Neural cell (in vitro differentiated cells): ENCODE data around the gene LEUTX. TPM values are rescaled to one million over a fixed set of nuclear protein-coding genes. Genes with fewer than 3 reads are reported as not detected.

ENCODE experiments used
- H2AFZ ChIP-seq: fragments of 200-600, 300-800 bp; sonication (generic), shearing (Covaris generic); 2 replicates; pipeline ENCODE4 v1.6.0; 2014; ENCODE audit warnings: low read depth, mild to moderate bottlenecking, antibody characterized with exemption, low read length, moderate library complexity
- H3F3A ChIP-seq: fragments of 200-600 bp; shearing (Covaris generic); 2 replicates; pipeline ENCODE4 v1.6.1; 2016; ENCODE audit warnings: mild to moderate bottlenecking, moderate library complexity, mixed read lengths, antibody characterized with exemption, low read length; ENCODE audit not compliant: insufficient read depth, poor library complexity, severe bottlenecking
- H3K27ac ChIP-seq: fragments of 200-600, 300-800 bp; sonication (generic), shearing (Covaris generic); 2 replicates; pipeline ENCODE4 v1.5.1; 2014; ENCODE audit warnings: mild to moderate bottlenecking, low read length, moderate library complexity
- H3K27me3 ChIP-seq: fragments of 300-800, 200-600 bp; sonication (generic), shearing (Covaris generic); 2 replicates; pipeline ENCODE4 v1.6.0; 2014; ENCODE audit warnings: mild to moderate bottlenecking, low read depth, low read length, moderate library complexity; ENCODE audit not compliant: insufficient read depth
- H3K36me3 ChIP-seq: fragments of 300-800, 200-600 bp; sonication (generic), shearing (Covaris generic); 2 replicates; pipeline ENCODE4 v1.5.1; 2014; ENCODE audit warnings: mild to moderate bottlenecking, antibody characterized with exemption, low read length, moderate library complexity; ENCODE audit not compliant: insufficient read depth
- H3K4me2 ChIP-seq: fragments of 300-800, 200-600 bp; sonication (generic), shearing (Covaris generic); 2 replicates; pipeline ENCODE4 v1.6.0; 2014; ENCODE audit warnings: mild to moderate bottlenecking, low read length
- H3K4me3 ChIP-seq: fragments of 300-800, 200-600 bp; sonication (generic), shearing (Covaris generic); 2 replicates; pipeline ENCODE4 v1.5.1; 2014; ENCODE audit warnings: mild to moderate bottlenecking, low read length, moderate library complexity
- H3K79me2 ChIP-seq: fragments of 200-600 bp; shearing (Covaris generic); replicated peaks from 2 replicates; pipeline ENCODE4 v1.6.0; 2014; ENCODE audit warnings: mild to moderate bottlenecking, low read length, moderate library complexity; ENCODE audit not compliant: insufficient read depth
- H3K9ac ChIP-seq: fragments of 300-800, 200-600 bp; sonication (generic), shearing (Covaris generic); 2 replicates; pipeline ENCODE4 v1.6.1; 2016; ENCODE audit warnings: mild to moderate bottlenecking, low read length, mixed read lengths
- H3K9me2 ChIP-seq: fragments of 200-600 bp; shearing (Covaris generic); 2 replicates; pipeline ENCODE4 v1.6.1; 2016; ENCODE audit warnings: mild to moderate bottlenecking, low read length, mixed read lengths; ENCODE audit not compliant: insufficient read depth
- H3K9me3 ChIP-seq: fragments of 200-600, 300-800 bp; sonication (generic), shearing (Covaris generic); 2 replicates; pipeline ENCODE4 v1.6.1; 2016; ENCODE audit warnings: mild to moderate bottlenecking, mixed run types, low read length, moderate library complexity, mixed read lengths
- H4K20me1 ChIP-seq: fragments of 200-600 bp; shearing (Covaris generic); 2 replicates; pipeline ENCODE4 v1.6.1; 2016; ENCODE audit warnings: mild to moderate bottlenecking, mixed run types; ENCODE audit not compliant: insufficient read depth
- EP300 ChIP-seq: fragments of 450-650 bp; conservative IDR thresholded peaks from 2 replicates; pipeline ENCODE4 v1.6.1; 2014; ENCODE audit warnings: antibody characterized with exemption, mild to moderate bottlenecking, moderate library complexity; ENCODE audit not compliant: poor library complexity, severe bottlenecking
- EZH2 ChIP-seq: fragments of 200-600, 300-800 bp; shearing (Covaris generic), sonication (generic); IDR thresholded peaks from 2 replicates; pipeline ENCODE4 v1.6.1; 2014; ENCODE audit warnings: antibody characterized with exemption, low read length, borderline replicate concordance, mild to moderate bottlenecking; ENCODE audit not compliant: insufficient read depth, poor library complexity, severe bottlenecking
- MXI1 ChIP-seq: fragments of 450-650 bp; conservative IDR thresholded peaks from 2 replicates; pipeline ENCODE4 v1.6.1; 2014; ENCODE audit warnings: antibody characterized with exemption, mild to moderate bottlenecking; ENCODE audit not compliant: poor library complexity, severe bottlenecking
- POLR2AphosphoS5 ChIP-seq: IDR thresholded peaks from 2 replicates; pipeline ENCODE4 v1.6.1; 2012
- RAD21 ChIP-seq: fragments of 450-650 bp; conservative IDR thresholded peaks from 2 replicates; pipeline ENCODE4 v1.6.1; 2014; ENCODE audit warnings: antibody characterized with exemption, mild to moderate bottlenecking, moderate library complexity
- SMC3 ChIP-seq: fragments of 450-650 bp; conservative IDR thresholded peaks from 2 replicates; pipeline ENCODE4 v1.6.1; 2014; ENCODE audit warnings: antibody characterized with exemption, mild to moderate bottlenecking, moderate library complexity; ENCODE audit not compliant: poor library complexity
- TAF1 ChIP-seq: IDR thresholded peaks from 2 replicates; pipeline ENCODE4 v1.6.1; 2012; ENCODE audit warnings: low read depth
- polyA plus RNA-seq: library from polyadenylated mRNA; depleted of rRNA; stranded (reverse); fragments of >200 nt; gene quantifications from 2 replicates; pipeline ENCODE4 v1.2.3, GENCODE V29; 2014
- TF ChIP-seq, protein P1 (sequence below): IDR thresholded peaks from 2 replicates; pipeline ENCODE4 v1.6.1; 2012; ENCODE audit warnings: borderline replicate concordance
- TF ChIP-seq, protein P2 (sequence below): fragments of 450-650 bp; IDR thresholded peaks from 2 replicates; pipeline ENCODE4 v1.5.1; 2014; ENCODE audit warnings: antibody characterized with exemption, mild to moderate bottlenecking, moderate library complexity; ENCODE audit not compliant: poor library complexity, severe bottlenecking

LEUTX gene
- polyA plus RNA-seq, 1 donor from 2014 or later = not detected

GRCh38 chr19:39752390-39752789, 26.3 kb upstream of the LEUTX start:
- Histone ChIP-seq H3K79me2 (no peaks in the 10 kb centered on the region), H4K20me1 (no peaks in the 10 kb centered on the region), H3K36me3 (no peaks in the 10 kb centered on the region), H3K4me3 (no peak overlapping the region), H3K4me2 (no peak overlapping the region), H3K27me3 (no peaks in the 10 kb centered on the region), H3K9me2 (no peaks in the 10 kb centered on the region), H3K9me3 (no peaks in the 10 kb centered on the region), H2AFZ (no peak overlapping the region), H3K27ac (no peak overlapping the region), H3F3A (no peaks in the 10 kb centered on the region), H3K9ac (no peak overlapping the region)
- TF ChIP-seq SMC3 = no peak
- TF ChIP-seq, protein P1, sequence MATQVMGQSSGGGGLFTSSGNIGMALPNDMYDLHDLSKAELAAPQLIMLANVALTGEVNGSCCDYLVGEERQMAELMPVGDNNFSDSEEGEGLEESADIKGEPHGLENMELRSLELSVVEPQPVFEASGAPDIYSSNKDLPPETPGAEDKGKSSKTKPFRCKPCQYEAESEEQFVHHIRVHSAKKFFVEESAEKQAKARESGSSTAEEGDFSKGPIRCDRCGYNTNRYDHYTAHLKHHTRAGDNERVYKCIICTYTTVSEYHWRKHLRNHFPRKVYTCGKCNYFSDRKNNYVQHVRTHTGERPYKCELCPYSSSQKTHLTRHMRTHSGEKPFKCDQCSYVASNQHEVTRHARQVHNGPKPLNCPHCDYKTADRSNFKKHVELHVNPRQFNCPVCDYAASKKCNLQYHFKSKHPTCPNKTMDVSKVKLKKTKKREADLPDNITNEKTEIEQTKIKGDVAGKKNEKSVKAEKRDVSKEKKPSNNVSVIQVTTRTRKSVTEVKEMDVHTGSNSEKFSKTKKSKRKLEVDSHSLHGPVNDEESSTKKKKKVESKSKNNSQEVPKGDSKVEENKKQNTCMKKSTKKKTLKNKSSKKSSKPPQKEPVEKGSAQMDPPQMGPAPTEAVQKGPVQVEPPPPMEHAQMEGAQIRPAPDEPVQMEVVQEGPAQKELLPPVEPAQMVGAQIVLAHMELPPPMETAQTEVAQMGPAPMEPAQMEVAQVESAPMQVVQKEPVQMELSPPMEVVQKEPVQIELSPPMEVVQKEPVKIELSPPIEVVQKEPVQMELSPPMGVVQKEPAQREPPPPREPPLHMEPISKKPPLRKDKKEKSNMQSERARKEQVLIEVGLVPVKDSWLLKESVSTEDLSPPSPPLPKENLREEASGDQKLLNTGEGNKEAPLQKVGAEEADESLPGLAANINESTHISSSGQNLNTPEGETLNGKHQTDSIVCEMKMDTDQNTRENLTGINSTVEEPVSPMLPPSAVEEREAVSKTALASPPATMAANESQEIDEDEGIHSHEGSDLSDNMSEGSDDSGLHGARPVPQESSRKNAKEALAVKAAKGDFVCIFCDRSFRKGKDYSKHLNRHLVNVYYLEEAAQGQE = no peak
- TF ChIP-seq, protein P2, sequence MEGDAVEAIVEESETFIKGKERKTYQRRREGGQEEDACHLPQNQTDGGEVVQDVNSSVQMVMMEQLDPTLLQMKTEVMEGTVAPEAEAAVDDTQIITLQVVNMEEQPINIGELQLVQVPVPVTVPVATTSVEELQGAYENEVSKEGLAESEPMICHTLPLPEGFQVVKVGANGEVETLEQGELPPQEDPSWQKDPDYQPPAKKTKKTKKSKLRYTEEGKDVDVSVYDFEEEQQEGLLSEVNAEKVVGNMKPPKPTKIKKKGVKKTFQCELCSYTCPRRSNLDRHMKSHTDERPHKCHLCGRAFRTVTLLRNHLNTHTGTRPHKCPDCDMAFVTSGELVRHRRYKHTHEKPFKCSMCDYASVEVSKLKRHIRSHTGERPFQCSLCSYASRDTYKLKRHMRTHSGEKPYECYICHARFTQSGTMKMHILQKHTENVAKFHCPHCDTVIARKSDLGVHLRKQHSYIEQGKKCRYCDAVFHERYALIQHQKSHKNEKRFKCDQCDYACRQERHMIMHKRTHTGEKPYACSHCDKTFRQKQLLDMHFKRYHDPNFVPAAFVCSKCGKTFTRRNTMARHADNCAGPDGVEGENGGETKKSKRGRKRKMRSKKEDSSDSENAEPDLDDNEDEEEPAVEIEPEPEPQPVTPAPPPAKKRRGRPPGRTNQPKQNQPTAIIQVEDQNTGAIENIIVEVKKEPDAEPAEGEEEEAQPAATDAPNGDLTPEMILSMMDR = no peak
- TF ChIP-seq RAD21 = no peak
- no peak for TF ChIP-seq EZH2
- no peak for TF ChIP-seq POLR2AphosphoS5
- no peak for TF ChIP-seq TAF1
- TF ChIP-seq EP300 = no peak

- Histone ChIP-seq H3K79me2 (no peaks in the 10 kb centered on the region), H3K4me2 (no peak overlapping the region), H3K9me2 (no peaks in the 10 kb centered on the region), H3K9ac (no peak overlapping the region), H3K27ac (no peak overlapping the region), H3K4me3 (no peak overlapping the region), H2AFZ (no peak overlapping the region), H3K9me3 (no peaks in the 10 kb centered on the region), H3K27me3 (no peaks in the 10 kb centered on the region), H3F3A (no peaks in the 10 kb centered on the region), H4K20me1 (no peaks in the 10 kb centered on the region), H3K36me3 (no peaks in the 10 kb centered on the region)
- TF ChIP-seq TAF1 (no peak), SMC3 (no peak), MXI1 (no peak), EP300 (no peak), RAD21 (no peak), EZH2 (no peak), POLR2AphosphoS5 (no peak)
- TF ChIP-seq, protein P1 = no peak
- TF ChIP-seq, protein P2 = no peak
These were observed 25.9 kb upstream of the LEUTX start for GRCh38 chr19:39752795-39753194.
